DOHH2 (cell line): ENCODE measurements around the gene S100A3.

Experiments used
- EZH2phosphoT487 ChIP-seq: fragments of 200-600 bp; sonication (generic); IDR thresholded peaks from 2 replicates; pipeline ENCODE4 v1.6.1; 2017; ENCODE audit warnings: borderline replicate concordance, mild to moderate bottlenecking, antibody characterized with exemption, low read length, moderate library complexity, mixed read lengths
- TF ChIP-seq, protein P1 (sequence below): fragments of 200-600 bp; sonication (generic); IDR thresholded peaks from one replicate; pipeline ENCODE4 v1.5.1; 2014; ENCODE audit warnings: antibody characterized with exemption, mild to moderate bottlenecking, low read depth, low read length; ENCODE audit not compliant: poor library complexity, severe bottlenecking

DNA sequence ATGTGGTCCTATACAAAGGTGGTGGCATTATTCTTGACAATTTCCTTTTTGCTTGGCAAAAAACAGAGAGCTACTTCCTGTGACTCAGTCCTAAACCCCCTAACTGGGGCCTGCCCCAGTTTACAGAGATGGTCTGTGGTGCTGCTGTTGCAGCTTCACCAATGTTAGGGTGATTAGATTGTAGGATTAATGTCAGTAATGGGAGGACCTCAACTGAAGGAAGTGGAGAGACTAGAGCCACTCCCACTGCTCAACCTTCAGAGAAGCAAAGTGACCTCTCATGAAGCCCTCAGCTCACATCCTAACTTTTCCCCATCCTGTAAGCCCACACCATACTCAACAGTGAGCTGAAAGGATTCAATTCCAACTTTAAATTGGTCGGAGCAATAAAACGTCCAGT, 16.9 kb downstream of the S100A3 start:
- TF ChIP-seq, protein P1, sequence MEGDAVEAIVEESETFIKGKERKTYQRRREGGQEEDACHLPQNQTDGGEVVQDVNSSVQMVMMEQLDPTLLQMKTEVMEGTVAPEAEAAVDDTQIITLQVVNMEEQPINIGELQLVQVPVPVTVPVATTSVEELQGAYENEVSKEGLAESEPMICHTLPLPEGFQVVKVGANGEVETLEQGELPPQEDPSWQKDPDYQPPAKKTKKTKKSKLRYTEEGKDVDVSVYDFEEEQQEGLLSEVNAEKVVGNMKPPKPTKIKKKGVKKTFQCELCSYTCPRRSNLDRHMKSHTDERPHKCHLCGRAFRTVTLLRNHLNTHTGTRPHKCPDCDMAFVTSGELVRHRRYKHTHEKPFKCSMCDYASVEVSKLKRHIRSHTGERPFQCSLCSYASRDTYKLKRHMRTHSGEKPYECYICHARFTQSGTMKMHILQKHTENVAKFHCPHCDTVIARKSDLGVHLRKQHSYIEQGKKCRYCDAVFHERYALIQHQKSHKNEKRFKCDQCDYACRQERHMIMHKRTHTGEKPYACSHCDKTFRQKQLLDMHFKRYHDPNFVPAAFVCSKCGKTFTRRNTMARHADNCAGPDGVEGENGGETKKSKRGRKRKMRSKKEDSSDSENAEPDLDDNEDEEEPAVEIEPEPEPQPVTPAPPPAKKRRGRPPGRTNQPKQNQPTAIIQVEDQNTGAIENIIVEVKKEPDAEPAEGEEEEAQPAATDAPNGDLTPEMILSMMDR, result no peak
- TF ChIP-seq EZH2phosphoT487, result no peak
